Measurements from ENCODE around the gene CD58.
A peak's percentile ranks its signal among the peaks of the same experiment; 100 is the strongest.
"Not testable (repeated sequence)": the region's sequence is repeated elsewhere in the genome, so short reads cannot be mapped to it uniquely, and the experiment has no call there.

Gene CD58

GRCh38 chr1:116595946-116596741 is 25.3 kb upstream of the CD58 start:
- H3K9me3 ChIP-seq (ENCODE audit: control insufficient read depth, insufficient read depth, low read depth, low read length); POLR2A ChIA-PET; H3K27ac ChIP-seq (ENCODE audit: extremely low read depth, low read depth, low read length); H3K36me3 ChIP-seq (ENCODE audit: control insufficient read depth in 2 of 2, insufficient read depth in 1 of 2, low read length in 2 of 2); H3K4me3 ChIP-seq (ENCODE audit: low read depth, low read length); H3K4me1 ChIP-seq (ENCODE audit: control insufficient read depth, insufficient read depth, low read length): not testable (repeated sequence)
- CTCF ChIA-PET: interaction anchor here (0.7 to 1.8 kb wide), 16 partner anchors 14 to 677 kb away, joined by 3 to 26 read pairs (median 4); no protein-coding TSS in a partner anchor
- TF ChIP-seq SCRT2 (tag by site-specific recombination; IDR thresholded peaks at IDR 0.05): peak; percentile 54
- peak; percentile 32; the same call in 1 of the 2 replicates for TF ChIP-seq ZIC2 (tag by site-specific recombination; IDR thresholded peaks at IDR 0.05)

- CTCF ChIA-PET: interaction anchor here (0.7 to 1.8 kb wide), 12 partner anchors 13 to 129 kb away, joined by 3 to 26 read pairs (median 3); no protein-coding TSS in a partner anchor
- H3K9me3 ChIP-seq (ENCODE audit: control insufficient read depth, insufficient read depth, low read depth, low read length); H3K4me1 ChIP-seq (ENCODE audit: control insufficient read depth, insufficient read depth, low read length); POLR2A ChIA-PET; H3K4me3 ChIP-seq (ENCODE audit: low read depth, low read length); H3K27ac ChIP-seq (ENCODE audit: extremely low read depth, low read depth, low read length); H3K36me3 ChIP-seq (ENCODE audit: control insufficient read depth in 2 of 2, insufficient read depth in 1 of 2, low read length in 2 of 2): not testable (repeated sequence)
Measured at GRCh38 chr1:116595065-116595840, 24.4 kb upstream of the CD58 start.

GRCh38 chr1:116593977-116594376 is 23.2 kb upstream of the CD58 start:
- H3K36me3 ChIP-seq (ENCODE audit: control insufficient read depth in 2 of 2, insufficient read depth in 1 of 2, low read length in 2 of 2); H3K4me1 ChIP-seq (ENCODE audit: control insufficient read depth, insufficient read depth, low read length); H3K9me3 ChIP-seq (ENCODE audit: control insufficient read depth, insufficient read depth, low read depth, low read length); H3K27ac ChIP-seq (ENCODE audit: extremely low read depth, low read depth, low read length); POLR2A ChIA-PET; H3K4me3 ChIP-seq (ENCODE audit: low read depth, low read length): not testable (repeated sequence)
- CTCF ChIA-PET: interaction anchor here (0.5 kb wide), 1 partner anchor 712 kb away, joined by 3 read pairs; no protein-coding TSS in a partner anchor

GRCh38 chr1:116593401-116593800 is 22.6 kb upstream of the CD58 start:
- H3K4me1 ChIP-seq (ENCODE audit: control insufficient read depth, insufficient read depth, low read length); H3K36me3 ChIP-seq (ENCODE audit: control insufficient read depth in 2 of 2, insufficient read depth in 1 of 2, low read length in 2 of 2); CTCF ChIA-PET; H3K27ac ChIP-seq (ENCODE audit: extremely low read depth, low read depth, low read length); POLR2A ChIA-PET; H3K9me3 ChIP-seq (ENCODE audit: control insufficient read depth, insufficient read depth, low read depth, low read length); H3K4me3 ChIP-seq (ENCODE audit: low read depth, low read length): not testable (repeated sequence)

- POLR2A ChIA-PET; H3K4me1 ChIP-seq (ENCODE audit: control insufficient read depth, insufficient read depth, low read length); H3K36me3 ChIP-seq (ENCODE audit: control insufficient read depth in 2 of 2, insufficient read depth in 1 of 2, low read length in 2 of 2); H3K27ac ChIP-seq (ENCODE audit: extremely low read depth, low read depth, low read length); H3K4me3 ChIP-seq (ENCODE audit: low read depth, low read length); H3K9me3 ChIP-seq (ENCODE audit: control insufficient read depth, insufficient read depth, low read depth, low read length): not testable (repeated sequence)
- CTCF ChIA-PET: interaction anchor here (0.8 kb wide), 1 partner anchor 17 kb away, joined by 4 read pairs; no protein-coding TSS in a partner anchor
Measured at GRCh38 chr1:116591951-116592605, 21.3 kb upstream of the CD58 start.

- CTCF ChIA-PET; H3K4me1 ChIP-seq (ENCODE audit: control insufficient read depth, insufficient read depth, low read length); H3K27ac ChIP-seq (ENCODE audit: extremely low read depth, low read depth, low read length): not testable (repeated sequence)
Measured at GRCh38 chr1:116591006-116591950, 20.5 kb upstream of the CD58 start.

GRCh38 chr1:116590359-116591005 is 19.7 kb upstream of the CD58 start:
- POLR2A ChIA-PET; H3K27ac ChIP-seq (ENCODE audit: extremely low read depth, low read depth, low read length); H3K4me1 ChIP-seq (ENCODE audit: control insufficient read depth, insufficient read depth, low read length); H3K36me3 ChIP-seq (ENCODE audit: control insufficient read depth in 2 of 2, insufficient read depth in 1 of 2, low read length in 2 of 2); H3K9me3 ChIP-seq (ENCODE audit: control insufficient read depth, insufficient read depth, low read depth, low read length); H3K4me3 ChIP-seq (ENCODE audit: low read depth, low read length): not testable (repeated sequence)
- CTCF ChIA-PET: interaction anchor here (1.2 kb wide), 1 partner anchor 16 kb away, joined by 3 read pairs; no protein-coding TSS in a partner anchor

More at GRCh38 chr1:116591006-116591950, 20.5 kb upstream of the CD58 start:
- H3K4me3 ChIP-seq (ENCODE audit: low read depth, low read length); H3K36me3 ChIP-seq (ENCODE audit: control insufficient read depth in 2 of 2, insufficient read depth in 1 of 2, low read length in 2 of 2); H3K9me3 ChIP-seq (ENCODE audit: control insufficient read depth, insufficient read depth, low read depth, low read length); POLR2A ChIA-PET: not testable (repeated sequence)

- POLR2A ChIA-PET; H3K4me3 ChIP-seq (ENCODE audit: low read depth, low read length); H3K4me1 ChIP-seq (ENCODE audit: control insufficient read depth, insufficient read depth, low read length); H3K27ac ChIP-seq (ENCODE audit: extremely low read depth, low read depth, low read length); H3K9me3 ChIP-seq (ENCODE audit: control insufficient read depth, insufficient read depth, low read depth, low read length): not testable (repeated sequence)
- peaks cover 0 to 13% of the 10 kb centered on the region in 2 experiments; a peak in 1 of 3 replicates for H3K36me3 ChIP-seq (ENCODE audit: control insufficient read depth in 2 of 2, insufficient read depth in 1 of 2, low read length in 2 of 2)
- CTCF ChIA-PET: interaction anchor here (0.9 to 1.2 kb wide), 3 partner anchors 14 to 83 kb away, joined by 3 to 4 read pairs (median 3); no protein-coding TSS in a partner anchor
Measured at GRCh38 chr1:116589101-116589735, 18.4 kb upstream of the CD58 start.

All from HEK293 (cell line).